UCSD-AML1 (cell line): ENCODE results near the gene MEF2D.

ENCODE experiments used
- DNase-seq: peaks from one replicate; lab custom pipeline; 2025; ENCODE audit not compliant: unreplicated experiment; lab: John Stamatoyannopoulos, UW

The MEF2D gene

GRCh38 chr1:156448134-156448967 is 52.2 kb downstream of the MEF2D start:
- no peak for DNase-seq

GRCh38 chr1:156445789-156446263 is 54.7 kb downstream of the MEF2D start:
- peak; percentile 87 for DNase-seq

- peak; percentile 38 for DNase-seq
Measured at GRCh38 chr1:156444407-156445001, 56.1 kb downstream of the MEF2D start.

- DNase-seq: no peak
Measured at GRCh38 chr1:156443286-156443685, 57.3 kb downstream of the MEF2D start.

- DNase-seq: no peak
Measured at GRCh38 chr1:156440654-156441437, 59.7 kb downstream of the MEF2D start.

- no peak for DNase-seq
Measured at GRCh38 chr1:156439777-156440183, 60.8 kb downstream of the MEF2D start.

- DNase-seq: peak; percentile 41
Measured at GRCh38 chr1:156439036-156439776, 61.4 kb downstream of the MEF2D start.

- DNase-seq: no peak
Measured at GRCh38 chr1:156438278-156438987, 62.1 kb downstream of the MEF2D start.

- DNase-seq: no peak
Measured at GRCh38 chr1:156437037-156437867, 63.3 kb downstream of the MEF2D start.

GRCh38 chr1:156436141-156437036 is 64.2 kb downstream of the MEF2D start:
- no peak for DNase-seq

GRCh38 chr1:156435545-156436140 is 64.9 kb downstream of the MEF2D start:
- DNase-seq: no peak

GRCh38 chr1:156434989-156435544 is 65.5 kb downstream of the MEF2D start:
- DNase-seq: no peak

- DNase-seq: no peak
Measured at GRCh38 chr1:156433602-156434001, 67.0 kb downstream of the MEF2D start.

- no peak for DNase-seq
Measured at GRCh38 chr1:156433032-156433431, 67.5 kb downstream of the MEF2D start.

GRCh38 chr1:156432669-156433018 is 67.9 kb downstream of the MEF2D start:
- DNase-seq: no peak

- DNase-seq: no peak
Measured at GRCh38 chr1:156431769-156432668, 68.6 kb downstream of the MEF2D start.

GRCh38 chr1:156431366-156431765 is 69.2 kb downstream of the MEF2D start:
- DNase-seq: no peak
